H9 (cell line): ENCODE measurements around the gene GPR151. TPM values are rescaled to one million over a fixed set of nuclear protein-coding genes. Genes with fewer than 3 reads are reported as not detected.

ENCODE experiments used
- DNase-seq: peaks from one replicate; pipeline ENCODE4 v3.0.0-alpha.2; 2017
- H2AFZ ChIP-seq: one replicate; pipeline ENCODE4 v1.6.1; 2013; ENCODE audit warnings: mild to moderate bottlenecking, low read length, control low read depth, moderate library complexity
- H2AK5ac ChIP-seq: 2 replicates; pipeline ENCODE4 v1.6.1; 2013; ENCODE audit warnings: low read length, control low read depth, mixed read lengths; ENCODE audit not compliant: insufficient read length
- H2BK120ac ChIP-seq: one replicate; pipeline ENCODE4 v1.6.1; 2013; ENCODE audit warnings: low read depth, mild to moderate bottlenecking, low read length, control low read depth, inconsistent platforms; ENCODE audit not compliant: poor library complexity, severe bottlenecking
- H2BK12ac ChIP-seq: 2 replicates; pipeline ENCODE4 v1.6.1; 2013; ENCODE audit warnings: low read length, control low read depth, mixed read lengths, low read depth; ENCODE audit not compliant: insufficient read length
- H2BK15ac ChIP-seq: 2 replicates; pipeline ENCODE4 v1.6.1; 2013; ENCODE audit warnings: low read depth, low read length, control low read depth
- H2BK20ac ChIP-seq: one replicate; pipeline ENCODE4 v1.6.1; 2013; ENCODE audit warnings: low read depth, mild to moderate bottlenecking, low read length, control low read depth, inconsistent platforms; ENCODE audit not compliant: poor library complexity, severe bottlenecking
- H2BK5ac ChIP-seq: 2 replicates; pipeline ENCODE4 v1.6.1; 2013; ENCODE audit warnings: low read length, control low read depth, mixed read lengths; ENCODE audit not compliant: insufficient read length
- H3K14ac ChIP-seq: 2 replicates; pipeline ENCODE4 v1.6.1; 2013; ENCODE audit warnings: low read length, control low read depth; ENCODE audit not compliant: insufficient read depth
- H3K18ac ChIP-seq: 2 replicates; pipeline ENCODE4 v1.6.1; 2013; ENCODE audit warnings: low read depth, mild to moderate bottlenecking, mixed read lengths, low read length, control low read depth; ENCODE audit not compliant: insufficient read length
- H3K23ac ChIP-seq: 2 replicates; pipeline ENCODE4 v1.6.1; 2013; ENCODE audit warnings: low read length, control low read depth, mixed read lengths, low read depth; ENCODE audit not compliant: insufficient read length
- H3K23me2 ChIP-seq: 2 replicates; pipeline ENCODE4 v1.6.1; 2013; ENCODE audit warnings: low read depth, mild to moderate bottlenecking, mixed read lengths, low read length, control low read depth; ENCODE audit not compliant: insufficient read length, poor library complexity, severe bottlenecking
- H3K27ac ChIP-seq: 2 replicates; pipeline ENCODE4 v1.5.1; 2013; ENCODE audit warnings: low read length, control low read depth, mixed read lengths, low read depth; ENCODE audit not compliant: insufficient read length
- H3K27me3 ChIP-seq: 2 replicates; pipeline ENCODE4 v1.6.1; 2013; ENCODE audit warnings: low read length, control low read depth, inconsistent platforms; ENCODE audit not compliant: insufficient read depth
- H3K4ac ChIP-seq: 2 replicates; pipeline ENCODE4 v1.6.1; 2013; ENCODE audit warnings: low read depth, mild to moderate bottlenecking, control low read depth, inconsistent platforms, low read length, moderate library complexity
- H3K4me1 ChIP-seq: 2 replicates; pipeline ENCODE4 v1.6.1; 2013; ENCODE audit warnings: low read length, control low read depth, inconsistent platforms; ENCODE audit not compliant: insufficient read depth
- H3K4me2 ChIP-seq: 2 replicates; pipeline ENCODE4 v1.6.1; 2013; ENCODE audit warnings: low read length, control low read depth, mixed read lengths; ENCODE audit not compliant: insufficient read length, insufficient read depth
- H3K56ac ChIP-seq: 2 replicates; pipeline ENCODE4 v1.6.1; 2013; ENCODE audit warnings: low read depth, mild to moderate bottlenecking, mixed read lengths, low read length, control low read depth; ENCODE audit not compliant: insufficient read length
- H3K79me1 ChIP-seq: 2 replicates; pipeline ENCODE4 v1.6.1; 2013; ENCODE audit warnings: low read depth, mild to moderate bottlenecking, moderate library complexity, low read length, control low read depth, inconsistent platforms; ENCODE audit not compliant: insufficient read depth, poor library complexity, severe bottlenecking
- H3K79me2 ChIP-seq: 2 replicates; pipeline ENCODE4 v1.6.1; 2013; ENCODE audit warnings: low read length, control low read depth, inconsistent platforms; ENCODE audit not compliant: insufficient read depth
- H3K9ac ChIP-seq: 2 replicates; pipeline ENCODE4 v1.6.1; 2013; ENCODE audit warnings: low read length, control low read depth, mixed read lengths; ENCODE audit not compliant: insufficient read length; ENCODE audit errors: extremely low read depth
- H3K9me3 ChIP-seq: one replicate; pipeline ENCODE4 v1.6.1; 2013; ENCODE audit warnings: low read depth, low read length, inconsistent platforms; ENCODE audit not compliant: control insufficient read depth
- H3T11ph ChIP-seq: one replicate; pipeline ENCODE4 v1.6.1; 2013; ENCODE audit warnings: mild to moderate bottlenecking, low read length, control low read depth, inconsistent platforms
- H4K20me1 ChIP-seq: one replicate; pipeline ENCODE4 v1.6.1; 2013; ENCODE audit not compliant: control insufficient read depth, insufficient read length, insufficient read depth
- H4K5ac ChIP-seq: 2 replicates; pipeline ENCODE4 v1.6.1; 2013; ENCODE audit warnings: low read depth, mild to moderate bottlenecking, mixed read lengths, low read length, control low read depth; ENCODE audit not compliant: insufficient read length
- H4K8ac ChIP-seq: replicated peaks from 2 replicates; pipeline ENCODE4 v1.6.1; 2013; ENCODE audit warnings: low read length, control low read depth, mixed read lengths, low read depth; ENCODE audit not compliant: insufficient read length
- H4K91ac ChIP-seq: 2 replicates; pipeline ENCODE4 v1.6.1; 2013; ENCODE audit warnings: low read depth, mild to moderate bottlenecking, moderate library complexity, mixed read lengths, low read length, control low read depth; ENCODE audit not compliant: insufficient read length
- H3K27ac Mint-ChIP-seq, 3 experiments: 2 replicates in 2 of 3; 3 replicates in 1 of 3; pipeline ENCODE4 v1.8.0; 2020 to 2021; ENCODE audit warnings: mixed read lengths in 3 of 3, mild to moderate bottlenecking in 1 of 3, moderate library complexity in 1 of 3
- H3K27me3 Mint-ChIP-seq: 2 replicates; pipeline ENCODE4 v1.8.0; 2021; ENCODE audit warnings: low read depth, mild to moderate bottlenecking, moderate library complexity, mixed read lengths
- H3K36me3 Mint-ChIP-seq, 3 experiments: 2 replicates in 2 of 3; 3 replicates in 1 of 3; pipeline ENCODE4 v1.8.0; 2020 to 2021; ENCODE audit warnings: low read depth in 3 of 3, mixed read lengths in 3 of 3; ENCODE audit not compliant: insufficient read depth in 1 of 3
- H3K4me1 Mint-ChIP-seq, 2 experiments: 2 replicates each; pipeline ENCODE4 v1.8.0; 2020; ENCODE audit warnings: mixed read lengths in 2 of 2
- H3K4me3 Mint-ChIP-seq, 2 experiments: 2 replicates in 1 of 2; 3 replicates in 1 of 2; pipeline ENCODE4 v1.8.0; 2020 to 2021; ENCODE audit warnings: mild to moderate bottlenecking in 2 of 2, mixed read lengths in 2 of 2, moderate library complexity in 1 of 2
- H3K9me3 Mint-ChIP-seq, 2 experiments: 2 replicates in 1 of 2; 3 replicates in 1 of 2; pipeline ENCODE4 v1.8.0; 2020; ENCODE audit warnings: mild to moderate bottlenecking in 2 of 2, mixed read lengths in 2 of 2, moderate library complexity in 1 of 2
- WGBS: extraction: QIAGEN DNeasy Blood & Tissue Kit; methylation state at CpG from one replicate; pipeline ENCODE4 v1.1.7; 2013; ENCODE audit warnings: missing lambda C conversion rate, low lambda C conversion rate, mixed read lengths; ENCODE audit not compliant: insufficient read length; ENCODE audit errors: extremely low coverage; 5-methylcytosine and 5-hydroxymethylcytosine counted together
- total RNA-seq: library from RNA; stranded (reverse); gene quantifications from 2 replicates; pipeline ENCODE4 v1.2.1, GENCODE V29; 2021
- TF ChIP-seq, protein P1 (sequence below): fragments of 200-600 bp; sonication (generic); conservative IDR thresholded peaks from 3 replicates; pipeline ENCODE4 v1.8.0; 2021; ENCODE audit warnings: antibody characterized with exemption, mild to moderate bottlenecking

Gene GPR151
- total RNA-seq, 1 experiment from 2014 or later: not detected

DNA sequence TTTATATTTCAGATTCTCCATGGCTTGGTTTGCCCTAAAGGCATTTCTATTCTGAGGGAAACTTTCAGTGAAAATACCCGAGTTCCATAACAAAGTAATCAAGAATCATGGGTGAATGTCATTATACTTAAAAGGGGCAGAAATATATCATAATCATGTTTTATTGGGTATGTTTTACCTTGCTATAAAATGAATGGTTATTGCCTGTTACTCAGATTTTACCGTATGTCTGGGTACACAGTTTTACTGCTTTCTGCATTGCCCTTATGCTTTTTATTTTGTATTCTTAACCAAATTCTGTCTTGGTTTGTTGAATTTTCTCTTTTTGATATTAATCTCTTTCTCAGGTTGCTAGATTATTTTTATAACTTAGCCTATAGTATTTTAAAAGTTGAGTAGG, 2.5 kb downstream of the GPR151 start:
- Histone ChIP-seq H3K56ac (no peak overlapping the region), H4K8ac (no peak overlapping the region), H4K20me1 (no peaks in the 10 kb centered on the region), H2AK5ac (no peak overlapping the region), H2BK5ac (no peak overlapping the region), H3K4ac (no peak overlapping the region), H2BK20ac (no peak overlapping the region), H4K91ac (no peak overlapping the region), H3K18ac (no peak overlapping the region), H3K14ac (no peak overlapping the region), H3K9me3 (no peaks in the 10 kb centered on the region), H3K4me2 (no peak overlapping the region), H3T11ph (no peak overlapping the region), H3K79me2 (no peaks in the 10 kb centered on the region), H3K4me1 (no peaks in the 10 kb centered on the region; the same call in 1 of the 2 replicates), H4K5ac (no peak overlapping the region), H3K9ac (no peak overlapping the region), H2BK120ac (no peak overlapping the region), H2AFZ (no peak overlapping the region), H3K23me2 (no peaks in the 10 kb centered on the region), H3K23ac (no peak overlapping the region), H3K27me3 (no peaks in the 10 kb centered on the region), H3K27ac (no peak overlapping the region), H3K79me1 (no peaks in the 10 kb centered on the region), H2BK12ac (no peak overlapping the region), H2BK15ac (no peak overlapping the region)
- DNase-seq: no peak
- Mint-ChIP-seq H3K36me3 (peaks cover 17 to 36% (median 28%) of the 10 kb centered on the region in 3 experiments; a peak in 6 of 7 replicates), H3K4me3 (no peak overlapping the region), H3K27ac (no peak overlapping the region), H3K4me1 (peaks cover 8 to 12% of the 10 kb centered on the region in 2 experiments), H3K9me3 (no peaks in the 10 kb centered on the region), H3K27me3 (no peaks in the 10 kb centered on the region)
- no CpG with 5 or more reads among the region's 2 CpGs for WGBS
- TF ChIP-seq, protein P1, sequence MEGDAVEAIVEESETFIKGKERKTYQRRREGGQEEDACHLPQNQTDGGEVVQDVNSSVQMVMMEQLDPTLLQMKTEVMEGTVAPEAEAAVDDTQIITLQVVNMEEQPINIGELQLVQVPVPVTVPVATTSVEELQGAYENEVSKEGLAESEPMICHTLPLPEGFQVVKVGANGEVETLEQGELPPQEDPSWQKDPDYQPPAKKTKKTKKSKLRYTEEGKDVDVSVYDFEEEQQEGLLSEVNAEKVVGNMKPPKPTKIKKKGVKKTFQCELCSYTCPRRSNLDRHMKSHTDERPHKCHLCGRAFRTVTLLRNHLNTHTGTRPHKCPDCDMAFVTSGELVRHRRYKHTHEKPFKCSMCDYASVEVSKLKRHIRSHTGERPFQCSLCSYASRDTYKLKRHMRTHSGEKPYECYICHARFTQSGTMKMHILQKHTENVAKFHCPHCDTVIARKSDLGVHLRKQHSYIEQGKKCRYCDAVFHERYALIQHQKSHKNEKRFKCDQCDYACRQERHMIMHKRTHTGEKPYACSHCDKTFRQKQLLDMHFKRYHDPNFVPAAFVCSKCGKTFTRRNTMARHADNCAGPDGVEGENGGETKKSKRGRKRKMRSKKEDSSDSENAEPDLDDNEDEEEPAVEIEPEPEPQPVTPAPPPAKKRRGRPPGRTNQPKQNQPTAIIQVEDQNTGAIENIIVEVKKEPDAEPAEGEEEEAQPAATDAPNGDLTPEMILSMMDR: no peak
